Panc1 (cell line): ENCODE data around the gene GOLGB1.

Experiments
- POLR2AphosphoS5 ChIP-seq: IDR thresholded peaks from 2 replicates; pipeline ENCODE4 v1.6.1; 2012; ENCODE audit warnings: mild to moderate bottlenecking, low read depth, low read length, moderate library complexity
- SIN3A ChIP-seq: IDR thresholded peaks from 2 replicates; pipeline ENCODE4 v1.6.1; 2012; ENCODE audit warnings: low read depth, mild to moderate bottlenecking, low read length, moderate library complexity, borderline replicate concordance; ENCODE audit not compliant: insufficient read depth
- TF ChIP-seq, protein P1 (sequence below): fragments of 450-650 bp; IDR thresholded peaks from 2 replicates; pipeline ENCODE4 v1.5.1; 2017; ENCODE audit warnings: mild to moderate bottlenecking

DNA sequence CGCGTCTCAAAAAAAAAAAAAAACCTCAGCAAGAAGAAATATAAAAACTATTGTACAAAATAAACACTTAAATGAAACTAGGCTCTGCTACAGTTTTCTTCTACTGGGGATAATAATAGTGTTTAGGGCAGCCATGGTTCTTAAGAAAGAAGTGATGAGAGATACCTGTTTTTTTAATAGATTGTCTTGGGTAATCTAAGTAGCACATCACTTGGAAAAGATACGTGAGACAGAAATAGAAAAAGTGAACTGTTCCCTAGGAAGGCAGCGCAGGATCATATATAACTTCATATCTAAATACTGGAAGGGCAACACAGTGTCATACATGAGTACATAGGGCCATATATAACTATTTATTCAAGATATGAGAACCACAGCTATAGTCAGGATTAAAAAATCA, 11.9 kb downstream of the GOLGB1 start:
- TF ChIP-seq, protein P1, sequence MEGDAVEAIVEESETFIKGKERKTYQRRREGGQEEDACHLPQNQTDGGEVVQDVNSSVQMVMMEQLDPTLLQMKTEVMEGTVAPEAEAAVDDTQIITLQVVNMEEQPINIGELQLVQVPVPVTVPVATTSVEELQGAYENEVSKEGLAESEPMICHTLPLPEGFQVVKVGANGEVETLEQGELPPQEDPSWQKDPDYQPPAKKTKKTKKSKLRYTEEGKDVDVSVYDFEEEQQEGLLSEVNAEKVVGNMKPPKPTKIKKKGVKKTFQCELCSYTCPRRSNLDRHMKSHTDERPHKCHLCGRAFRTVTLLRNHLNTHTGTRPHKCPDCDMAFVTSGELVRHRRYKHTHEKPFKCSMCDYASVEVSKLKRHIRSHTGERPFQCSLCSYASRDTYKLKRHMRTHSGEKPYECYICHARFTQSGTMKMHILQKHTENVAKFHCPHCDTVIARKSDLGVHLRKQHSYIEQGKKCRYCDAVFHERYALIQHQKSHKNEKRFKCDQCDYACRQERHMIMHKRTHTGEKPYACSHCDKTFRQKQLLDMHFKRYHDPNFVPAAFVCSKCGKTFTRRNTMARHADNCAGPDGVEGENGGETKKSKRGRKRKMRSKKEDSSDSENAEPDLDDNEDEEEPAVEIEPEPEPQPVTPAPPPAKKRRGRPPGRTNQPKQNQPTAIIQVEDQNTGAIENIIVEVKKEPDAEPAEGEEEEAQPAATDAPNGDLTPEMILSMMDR, result no peak
- TF ChIP-seq POLR2AphosphoS5 (no peak), SIN3A (no peak)
